ENCODE data around the gene FIBP.
A peak's percentile ranks its signal among the peaks of the same experiment; 100 is the strongest.

The FIBP gene

DNA sequence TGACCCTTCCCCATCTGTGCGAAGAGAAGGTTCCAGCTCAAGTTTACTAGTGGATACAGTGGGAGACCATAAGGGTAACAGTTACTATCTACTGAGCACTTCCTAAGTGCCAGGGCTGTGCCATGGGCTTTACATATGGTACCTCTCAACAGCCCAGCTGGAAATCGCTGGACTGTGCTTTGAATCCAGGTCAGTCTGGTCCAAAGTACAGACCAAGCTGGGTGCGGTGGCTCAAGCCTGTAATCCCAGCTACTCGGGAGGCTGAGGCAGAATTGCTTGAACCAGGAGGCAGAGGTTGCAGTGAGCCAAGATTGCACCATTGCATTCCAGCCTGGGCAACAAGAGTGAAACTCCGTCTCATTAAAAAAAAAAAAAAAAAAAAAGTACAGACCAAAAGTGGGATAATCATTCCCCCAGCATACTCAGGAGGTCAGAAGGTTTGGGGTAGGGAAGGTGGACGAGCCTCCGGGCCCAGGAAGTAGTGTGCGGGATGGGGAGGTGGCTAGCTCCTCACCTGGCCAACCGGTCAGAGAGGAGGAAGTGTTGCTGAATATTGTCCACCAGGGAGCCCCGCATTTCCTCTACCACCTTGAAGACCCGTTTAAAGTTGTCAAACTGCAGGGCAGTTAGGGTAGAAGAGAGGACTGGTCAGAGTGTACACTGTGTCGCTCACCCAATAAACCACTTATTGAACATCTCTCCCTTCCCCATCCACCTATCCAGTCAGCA, 2.3 kb downstream of the FIBP start:
- Histone ChIP-seq H3K27me3 (replicated peaks) (no peaks in the 10 kb centered on the region), H3K27ac (no peak overlapping the region), H3K4me3 (ENCODE audit: low read depth, low read length) (no peak overlapping the region), H3K36me3 (replicated peaks) (peaks cover 42% of the 10 kb centered on the region)
- no peak for DNase-seq
- TF ChIP-seq, protein P1, sequence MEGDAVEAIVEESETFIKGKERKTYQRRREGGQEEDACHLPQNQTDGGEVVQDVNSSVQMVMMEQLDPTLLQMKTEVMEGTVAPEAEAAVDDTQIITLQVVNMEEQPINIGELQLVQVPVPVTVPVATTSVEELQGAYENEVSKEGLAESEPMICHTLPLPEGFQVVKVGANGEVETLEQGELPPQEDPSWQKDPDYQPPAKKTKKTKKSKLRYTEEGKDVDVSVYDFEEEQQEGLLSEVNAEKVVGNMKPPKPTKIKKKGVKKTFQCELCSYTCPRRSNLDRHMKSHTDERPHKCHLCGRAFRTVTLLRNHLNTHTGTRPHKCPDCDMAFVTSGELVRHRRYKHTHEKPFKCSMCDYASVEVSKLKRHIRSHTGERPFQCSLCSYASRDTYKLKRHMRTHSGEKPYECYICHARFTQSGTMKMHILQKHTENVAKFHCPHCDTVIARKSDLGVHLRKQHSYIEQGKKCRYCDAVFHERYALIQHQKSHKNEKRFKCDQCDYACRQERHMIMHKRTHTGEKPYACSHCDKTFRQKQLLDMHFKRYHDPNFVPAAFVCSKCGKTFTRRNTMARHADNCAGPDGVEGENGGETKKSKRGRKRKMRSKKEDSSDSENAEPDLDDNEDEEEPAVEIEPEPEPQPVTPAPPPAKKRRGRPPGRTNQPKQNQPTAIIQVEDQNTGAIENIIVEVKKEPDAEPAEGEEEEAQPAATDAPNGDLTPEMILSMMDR (IDR thresholded peaks at IDR 0.05; ENCODE audit: low read depth, low read length, missing control alignments) = no peak
- in situ Hi-C loops (cut with HindIII; ENCODE audit: low pct_ligation_motif_present, low sequenced_read_pairs) = no loop called here

DNA sequence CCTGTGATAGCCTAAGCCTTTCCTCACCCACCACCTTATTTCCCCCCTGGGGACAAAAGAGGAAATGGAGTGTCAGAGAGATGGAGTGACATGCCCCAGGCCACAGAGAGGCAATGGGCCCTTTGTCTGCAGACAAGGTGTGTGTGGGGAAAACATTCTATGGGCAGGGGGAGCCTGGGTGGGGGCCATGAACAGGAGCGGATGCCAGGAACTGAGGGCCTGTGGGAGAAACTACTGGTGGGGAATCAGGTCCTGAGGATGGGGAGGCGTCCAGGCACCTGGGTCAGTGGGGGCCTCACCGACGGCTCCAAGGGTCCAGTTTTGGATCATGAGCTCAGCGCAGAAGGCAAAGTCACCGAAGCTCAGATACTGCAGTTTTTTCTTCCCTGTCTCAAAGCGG, 3.0 kb downstream of the FIBP start:
- no peak for DNase-seq
- Histone ChIP-seq H3K27me3 (replicated peaks) (no peaks in the 10 kb centered on the region), H3K36me3 (replicated peaks) (peaks cover 42% of the 10 kb centered on the region), H3K27ac (no peak overlapping the region), H3K4me3 (ENCODE audit: low read depth, low read length) (no peak overlapping the region)
- TF ChIP-seq, protein P1 (IDR thresholded peaks at IDR 0.05; ENCODE audit: low read depth, low read length, missing control alignments) = no peak
- in situ Hi-C loops (cut with HindIII; ENCODE audit: low pct_ligation_motif_present, low sequenced_read_pairs) = no loop called here

DNA sequence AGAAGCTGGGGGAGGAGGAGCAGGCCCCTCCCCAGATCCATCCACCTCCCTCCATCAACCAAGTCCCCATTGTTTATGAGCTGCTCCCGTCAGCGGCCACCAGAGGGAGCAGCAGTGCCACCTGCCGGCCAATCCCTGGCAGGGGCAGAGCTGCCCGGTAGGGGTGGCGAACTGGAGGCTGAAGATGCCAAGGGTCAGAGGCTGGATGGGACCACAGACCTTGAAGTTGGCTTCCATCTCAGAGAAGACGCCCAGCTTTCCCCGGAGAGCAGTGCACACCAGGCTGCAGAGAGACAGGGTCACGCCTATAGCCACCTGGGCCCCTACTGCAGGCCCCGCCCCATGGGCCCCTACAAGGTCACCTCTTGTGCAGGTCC, 3.6 kb downstream of the FIBP start:
- TF ChIP-seq, protein P1 (IDR thresholded peaks at IDR 0.05; ENCODE audit: low read depth, low read length, missing control alignments) = peak; percentile 100
- DNase-seq = no peak
- Histone ChIP-seq H3K4me3 (ENCODE audit: low read depth, low read length) (no peak overlapping the region), H3K27ac (no peak overlapping the region), H3K36me3 (replicated peaks) (peaks cover 42% of the 10 kb centered on the region), H3K27me3 (replicated peaks) (no peaks in the 10 kb centered on the region)
- in situ Hi-C loops (cut with HindIII; ENCODE audit: low pct_ligation_motif_present, low sequenced_read_pairs) = no loop called here

DNA sequence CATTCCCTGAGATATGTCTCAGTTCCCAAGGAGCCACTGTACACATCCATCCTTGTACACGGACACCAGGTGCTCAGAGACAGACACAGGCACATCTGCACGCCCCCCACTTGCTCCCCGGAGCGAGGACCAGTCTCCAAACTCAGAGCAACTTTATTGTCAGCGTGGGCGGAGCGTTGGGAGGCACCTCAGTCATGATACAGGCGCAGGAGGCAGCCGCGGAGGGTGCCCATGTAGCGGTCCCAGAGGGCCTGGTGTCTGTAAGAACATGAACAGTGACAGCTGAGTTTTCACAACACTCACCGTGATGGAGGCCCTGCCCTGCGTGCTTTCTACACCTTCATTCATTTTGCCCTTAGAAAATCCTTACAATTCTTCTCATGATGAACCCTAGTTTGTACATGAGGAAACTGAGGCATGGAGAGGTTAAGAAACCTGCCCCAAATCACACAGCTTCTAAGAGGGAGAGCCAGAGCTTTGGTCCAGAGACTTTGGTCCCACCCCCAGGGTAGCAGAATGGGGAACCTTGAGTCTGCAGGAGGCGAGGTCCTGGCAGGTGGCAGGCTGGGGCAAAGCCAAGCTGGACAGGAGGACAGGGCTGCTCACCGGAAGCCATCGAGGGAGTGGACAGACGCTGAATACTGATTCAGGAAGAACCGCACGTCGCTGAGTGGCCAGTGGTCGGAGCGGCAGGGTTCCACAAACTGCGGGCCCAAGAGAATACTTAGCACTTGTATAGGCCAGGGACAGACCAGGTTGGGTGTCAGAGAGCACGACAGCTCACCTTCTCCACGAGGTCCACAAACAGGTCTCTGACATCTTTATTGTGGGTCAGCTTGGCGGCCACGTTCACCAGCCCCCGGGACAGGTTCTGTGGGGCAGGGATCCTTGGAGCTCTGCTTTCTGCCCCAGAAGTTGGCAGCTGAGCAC, 4.2 kb downstream of the FIBP start:
- Histone ChIP-seq H3K27ac (no peak overlapping the region), H3K4me3 (ENCODE audit: low read depth, low read length) (no peak overlapping the region), H3K36me3 (replicated peaks) (peaks cover 42% of the 10 kb centered on the region), H3K27me3 (replicated peaks) (no peaks in the 10 kb centered on the region)
- TF ChIP-seq, protein P1 (IDR thresholded peaks at IDR 0.05; ENCODE audit: low read depth, low read length, missing control alignments) = no peak
- no peak for DNase-seq
- in situ Hi-C loops (cut with HindIII; ENCODE audit: low pct_ligation_motif_present, low sequenced_read_pairs) = no loop called here

DNA sequence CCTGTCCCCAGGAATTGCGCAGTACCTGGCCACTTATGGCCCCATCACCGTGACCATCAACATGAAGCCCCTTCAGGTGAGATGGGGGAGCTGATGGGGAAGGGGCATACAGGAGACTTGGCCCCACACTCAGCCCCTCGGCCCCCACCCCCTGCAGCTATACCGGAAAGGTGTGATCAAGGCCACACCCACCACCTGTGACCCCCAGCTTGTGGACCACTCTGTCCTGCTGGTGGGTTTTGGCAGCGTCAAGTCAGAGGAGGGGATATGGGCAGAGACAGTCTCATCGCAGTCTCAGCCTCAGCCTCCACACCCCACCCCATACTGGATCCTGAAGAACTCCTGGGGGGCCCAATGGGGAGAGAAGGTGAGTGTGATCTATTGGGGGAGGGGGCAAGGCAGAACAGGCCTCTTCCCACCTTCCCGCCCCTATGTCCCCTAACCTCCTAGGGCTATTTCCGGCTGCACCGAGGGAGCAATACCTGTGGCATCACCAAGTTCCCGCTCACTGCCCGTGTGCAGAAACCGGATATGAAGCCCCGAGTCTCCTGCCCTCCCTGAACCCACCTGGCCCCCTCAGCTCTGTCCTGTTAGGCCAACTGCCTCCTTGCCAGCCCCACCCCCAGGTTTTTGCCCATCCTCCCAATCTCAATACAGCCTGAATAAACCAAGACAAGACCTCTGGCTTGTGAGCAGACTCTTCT, 5.1 kb downstream of the FIBP start:
- in situ Hi-C loops (cut with HindIII; ENCODE audit: low pct_ligation_motif_present, low sequenced_read_pairs) = no loop called here
- H3K4me3 ChIP-seq (ENCODE audit: low read depth, low read length) = no peak overlapping the region
- DNase-seq = no peak
- TF ChIP-seq, protein P1 (IDR thresholded peaks at IDR 0.05; ENCODE audit: low read depth, low read length, missing control alignments) = no peak
- H3K27me3 ChIP-seq (replicated peaks) = no peaks in the 10 kb centered on the region
- H3K27ac ChIP-seq = no peak overlapping the region
- peaks cover 42% of the 10 kb centered on the region for H3K36me3 ChIP-seq (replicated peaks)
